K562 (cell line): Measurements from ENCODE around the gene ARHGEF1. TPM values are rescaled to one million over a fixed set of nuclear protein-coding genes. Genes with fewer than 3 reads are reported as not detected.

ENCODE experiments used
- BRCA1 ChIP-seq, 2 experiments: fragments of 450-650 bp in 1 of 2; sonication (generic) in 1 of 2; formaldehyde crosslinking in 1 of 2; IDR thresholded peaks; 2 replicates each; pipeline versions ENCODE4 v1.5.0 to v1.6.1; 2017 to 2020; ENCODE audit warnings: mild to moderate bottlenecking in 1 of 2, missing genetic modification reagents in 1 of 2
- CHD4 ChIP-seq: fragments of 200-600 bp; sonication (generic); IDR thresholded peaks from 3 replicates; pipeline ENCODE4 v1.6.1; 2012; ENCODE audit warnings: low read depth, mild to moderate bottlenecking, mixed read lengths, low read length, inconsistent platforms; ENCODE audit not compliant: insufficient read depth, insufficient replicate concordance, poor library complexity, severe bottlenecking
- CREB1 ChIP-seq, 2 experiments: sonication (generic) in 1 of 2; formaldehyde crosslinking in 1 of 2; IDR thresholded peaks; 2 replicates each; pipeline versions ENCODE4 v1.6.1 to v1.8.0; 2012 to 2022; ENCODE audit warnings: inconsistent platforms in 1 of 2, mild to moderate bottlenecking in 1 of 2, missing genetic modification reagents in 1 of 2, moderate library complexity in 1 of 2
- GABPA ChIP-seq: fragments of 200-800 bp; sonication (Bioruptor generic); conservative IDR thresholded peaks from 2 replicates; pipeline ENCODE4 v1.6.1; 2016; ENCODE audit warnings: low read depth, missing genetic modification characterization, missing compliant biosample characterization
- GATAD2B ChIP-seq: fragments of 450-650 bp; IDR thresholded peaks from 2 replicates; pipeline ENCODE4 v1.6.1; 2017; ENCODE audit warnings: mild to moderate bottlenecking, borderline replicate concordance
- KAT7 ChIP-seq: sonication (generic); formaldehyde crosslinking; IDR thresholded peaks from 2 replicates; pipeline ENCODE4 v1.8.0; 2022; ENCODE audit warnings: missing genetic modification reagents, mild to moderate bottlenecking, borderline replicate concordance
- LEF1 ChIP-seq: fragments of 450-650 bp; IDR thresholded peaks from 2 replicates; pipeline ENCODE4 v1.6.1; 2016; ENCODE audit warnings: mild to moderate bottlenecking
- MEIS2 ChIP-seq: fragments of 450-650 bp; IDR thresholded peaks from 2 replicates; pipeline ENCODE4 v1.6.1; 2014; ENCODE audit warnings: mild to moderate bottlenecking; ENCODE audit not compliant: partially characterized antibody
- NFIX ChIP-seq: fragments of 250-450 bp; sonication (Bioruptor Pico); IDR thresholded peaks from 2 replicates; pipeline ENCODE4 v1.4.0; 2020; ENCODE audit warnings: low read depth, mild to moderate bottlenecking, moderate library complexity
- NONO ChIP-seq, 2 experiments: fragments of 200-400 bp in 1 of 2; fragments of 450-650 bp in 1 of 2; formaldehyde crosslinking in 1 of 2; IDR thresholded peaks; 2 replicates each; pipeline ENCODE4 v1.6.1; 2017; ENCODE audit warnings: low read depth in 2 of 2, mild to moderate bottlenecking in 2 of 2, moderate library complexity in 2 of 2, low read length in 1 of 2
- NR2C2 ChIP-seq, 2 experiments: fragments of 200-800 bp in 1 of 2; sonication (Bioruptor generic) in 1 of 2; sonication (generic) in 1 of 2; formaldehyde crosslinking in 1 of 2; IDR thresholded peaks; 2 replicates each; pipeline versions ENCODE4 v1.6.1 to v1.8.0; 2016 to 2022; ENCODE audit warnings: mild to moderate bottlenecking in 1 of 2, missing compliant biosample characterization in 1 of 2, missing genetic modification characterization in 1 of 2, missing genetic modification reagents in 1 of 2
- RBM25 ChIP-seq: fragments of 200-400 bp; formaldehyde crosslinking; IDR thresholded peaks from 2 replicates; pipeline ENCODE4 v1.6.1; 2018; ENCODE audit warnings: low read length, low read depth, moderate library complexity; ENCODE audit not compliant: severe bottlenecking
- SIX5 ChIP-seq, 2 experiments: IDR thresholded peaks; 2 replicates each; pipeline ENCODE4 v1.6.1; 2011; ENCODE audit warnings: low read length in 2 of 2, borderline replicate concordance in 1 of 2, low read depth in 1 of 2, mild to moderate bottlenecking in 1 of 2, moderate library complexity in 1 of 2; ENCODE audit not compliant: insufficient read depth in 1 of 2
- SOX6 ChIP-seq: fragments of 450-650 bp; IDR thresholded peaks from 2 replicates; pipeline ENCODE4 v1.6.1; 2014; ENCODE audit warnings: mild to moderate bottlenecking
- ZNF3 ChIP-seq: fragments of 250-450 bp; sonication (Bioruptor Pico); IDR thresholded peaks from 2 replicates; pipeline ENCODE4 v1.5.0; 2021; ENCODE audit warnings: mild to moderate bottlenecking, moderate library complexity
- ZSCAN32 ChIP-seq: fragments of 450-650 bp; formaldehyde crosslinking; IDR thresholded peaks from 2 replicates; pipeline ENCODE4 v1.4.0; 2020; ENCODE audit warnings: mild to moderate bottlenecking, moderate library complexity
- polyA plus RNA-seq, 8 experiments: library from polyadenylated mRNA; depleted of rRNA in 4 of 8; stranded (reverse) in 5 of 8; unstranded in 3 of 8; fragments of >200 nt; fragmentation: Nextera tagmentation in 2 of 8; fragmentation: Illumina TruSeq in 1 of 8; extraction: Ambion mirVana in 2 of 8; extraction: Trizol in 1 of 8; gene quantifications; 2 replicates each; pipeline versions ENCODE4 v1.2.1 to v1.2.3, GENCODE V29; 2011 to 2014; ENCODE audit warnings: inconsistent platforms in 1 of 8, missing spikeins in 1 of 8
- total RNA-seq, 7 experiments: library from RNA; depleted of rRNA in 6 of 7; stranded (reverse); fragments of >200 nt in 6 of 7; fragmentation: Illumina TruSeq in 2 of 7; extraction: Trizol in 2 of 7; gene quantifications; 2 replicates each; pipeline versions ENCODE4 v1.2.1 to v1.2.3, GENCODE V29; 2011 to 2021; ENCODE audit warnings: low replicate concordance in 1 of 7
- TF ChIP-seq, protein P1 (sequence below), 2 experiments: fragments of 450-650 bp; IDR thresholded peaks; 2 replicates each; pipeline ENCODE4 v1.6.1; 2018; ENCODE audit warnings: mild to moderate bottlenecking in 2 of 2, low read depth in 1 of 2; ENCODE audit not compliant: partially characterized antibody in 2 of 2
- TF ChIP-seq, protein P2 (sequence below): fragments of 450-650 bp; IDR thresholded peaks from 2 replicates; pipeline ENCODE4 v1.6.1; 2016; ENCODE audit warnings: missing biosample characterization, missing genetic modification characterization
- TF ChIP-seq, protein P3 (sequence below): IDR thresholded peaks from 2 replicates; pipeline ENCODE4 v1.6.1; 2011; ENCODE audit not compliant: insufficient read length; ENCODE audit errors: extremely low read depth

Gene ARHGEF1
- total and polyA plus RNA-seq, 9 of the 15 experiments (the other 6 are each of a cell fraction or from before 2014, with no cell fraction given), result 1.9 to 149 (median 29.8) TPM

DNA sequence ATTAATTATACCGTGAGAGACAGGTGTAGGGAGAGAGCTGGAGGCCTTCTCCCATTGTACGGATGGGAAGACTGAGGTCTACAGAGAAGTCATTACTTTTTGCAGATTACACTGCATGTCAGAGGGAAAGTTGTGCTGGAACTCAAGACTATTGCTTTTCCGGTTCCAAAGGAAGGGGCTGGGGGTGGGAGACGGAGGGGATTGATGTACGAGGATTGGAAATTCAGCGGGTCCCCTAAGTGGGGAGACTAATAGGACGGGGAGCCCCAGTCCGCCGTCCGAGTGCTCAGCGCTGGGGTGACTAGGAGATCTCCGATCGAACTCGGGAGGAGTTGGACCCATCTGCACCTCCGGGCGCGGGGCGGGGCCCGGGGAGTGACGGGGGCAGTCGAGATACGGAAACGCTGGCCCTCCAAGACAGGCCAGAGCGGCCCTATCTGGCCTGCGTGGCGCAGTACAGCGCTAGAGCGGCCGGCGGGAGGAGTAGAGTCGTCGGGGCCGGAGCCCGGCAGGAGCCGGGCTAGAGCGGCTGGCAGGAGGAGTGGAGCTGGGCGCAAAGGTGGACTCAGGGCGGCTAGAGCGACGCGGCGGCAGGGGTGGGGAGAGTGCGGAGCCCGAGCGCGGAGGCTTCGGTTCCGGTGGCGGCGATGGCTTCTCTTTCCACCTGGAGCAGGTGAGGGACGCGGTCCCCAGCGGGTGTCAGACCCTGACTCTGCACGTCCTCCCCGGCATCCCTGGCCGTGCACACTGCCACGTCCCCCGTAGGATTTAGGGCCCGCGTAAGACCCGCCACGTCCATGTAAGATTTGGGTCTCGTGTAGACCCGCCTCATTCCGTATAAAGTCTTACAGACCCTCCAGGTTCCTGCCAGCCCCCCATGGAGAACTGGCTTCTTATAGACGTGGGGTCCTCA lies 1.1 kb downstream of the ARHGEF1 start (continued):
- TF ChIP-seq, protein P1, sequence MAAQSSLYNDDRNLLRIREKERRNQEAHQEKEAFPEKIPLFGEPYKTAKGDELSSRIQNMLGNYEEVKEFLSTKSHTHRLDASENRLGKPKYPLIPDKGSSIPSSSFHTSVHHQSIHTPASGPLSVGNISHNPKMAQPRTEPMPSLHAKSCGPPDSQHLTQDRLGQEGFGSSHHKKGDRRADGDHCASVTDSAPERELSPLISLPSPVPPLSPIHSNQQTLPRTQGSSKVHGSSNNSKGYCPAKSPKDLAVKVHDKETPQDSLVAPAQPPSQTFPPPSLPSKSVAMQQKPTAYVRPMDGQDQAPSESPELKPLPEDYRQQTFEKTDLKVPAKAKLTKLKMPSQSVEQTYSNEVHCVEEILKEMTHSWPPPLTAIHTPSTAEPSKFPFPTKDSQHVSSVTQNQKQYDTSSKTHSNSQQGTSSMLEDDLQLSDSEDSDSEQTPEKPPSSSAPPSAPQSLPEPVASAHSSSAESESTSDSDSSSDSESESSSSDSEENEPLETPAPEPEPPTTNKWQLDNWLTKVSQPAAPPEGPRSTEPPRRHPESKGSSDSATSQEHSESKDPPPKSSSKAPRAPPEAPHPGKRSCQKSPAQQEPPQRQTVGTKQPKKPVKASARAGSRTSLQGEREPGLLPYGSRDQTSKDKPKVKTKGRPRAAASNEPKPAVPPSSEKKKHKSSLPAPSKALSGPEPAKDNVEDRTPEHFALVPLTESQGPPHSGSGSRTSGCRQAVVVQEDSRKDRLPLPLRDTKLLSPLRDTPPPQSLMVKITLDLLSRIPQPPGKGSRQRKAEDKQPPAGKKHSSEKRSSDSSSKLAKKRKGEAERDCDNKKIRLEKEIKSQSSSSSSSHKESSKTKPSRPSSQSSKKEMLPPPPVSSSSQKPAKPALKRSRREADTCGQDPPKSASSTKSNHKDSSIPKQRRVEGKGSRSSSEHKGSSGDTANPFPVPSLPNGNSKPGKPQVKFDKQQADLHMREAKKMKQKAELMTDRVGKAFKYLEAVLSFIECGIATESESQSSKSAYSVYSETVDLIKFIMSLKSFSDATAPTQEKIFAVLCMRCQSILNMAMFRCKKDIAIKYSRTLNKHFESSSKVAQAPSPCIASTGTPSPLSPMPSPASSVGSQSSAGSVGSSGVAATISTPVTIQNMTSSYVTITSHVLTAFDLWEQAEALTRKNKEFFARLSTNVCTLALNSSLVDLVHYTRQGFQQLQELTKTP (IDR thresholded peaks at IDR 0.05; ENCODE audit: low read depth in 1 of 2, partially characterized antibody in 2 of 2), result peak in 1 of 2 experiments; percentile 56
- TF ChIP-seq KAT7 (CRISPR knock-in tag) (peak; percentile 15; the same call in 1 of the 2 replicates), NR2C2 (CRISPR knock-in tag; IDR thresholded peaks at IDR 0.05) (peak; percentile 25; the same call in 1 of the 2 replicates), NR2C2 (tag; IDR thresholded peaks at IDR 0.05) (peak; percentile 75; the same call in 1 of the 2 replicates), LEF1 (peak; percentile 26; the same call in 1 of the 2 replicates), SOX6 (peak; percentile 72), SIX5 (IDR thresholded peaks at IDR 0.05; ENCODE audit: borderline replicate concordance in 1 of 2, insufficient read depth in 1 of 2, low read depth in 1 of 2, low read length in 2 of 2) (peak; percentile 14 to 34; a peak in 1 of 4 replicates), MEIS2 (peak; percentile 34), NFIX (no peak), ZSCAN32 (CRISPR knock-in tag) (no peak), CHD4 (peak; percentile 100), NONO (IDR thresholded peaks at IDR 0.05; ENCODE audit: low read depth in 2 of 2, low read length in 1 of 2) (peak in 1 of 2 experiments; percentile 75; a peak in 1 of 4 replicates), BRCA1 (IDR thresholded peaks at IDR 0.05) (no peak), BRCA1 (CRISPR knock-in tag; IDR thresholded peaks at IDR 0.05) (no peak), GABPA (tag) (peak; percentile 84), RBM25 (peak; percentile 78), GATAD2B (peak; percentile 34; the same call in 1 of the 2 replicates), ZNF3 (peak; percentile 62; the same call in 1 of the 2 replicates), CREB1 (IDR thresholded peaks at IDR 0.05) (peak; percentile 48), CREB1 (CRISPR knock-in tag; IDR thresholded peaks at IDR 0.05) (peak; percentile 73; the same call in 1 of the 2 replicates)
- TF ChIP-seq, protein P2, sequence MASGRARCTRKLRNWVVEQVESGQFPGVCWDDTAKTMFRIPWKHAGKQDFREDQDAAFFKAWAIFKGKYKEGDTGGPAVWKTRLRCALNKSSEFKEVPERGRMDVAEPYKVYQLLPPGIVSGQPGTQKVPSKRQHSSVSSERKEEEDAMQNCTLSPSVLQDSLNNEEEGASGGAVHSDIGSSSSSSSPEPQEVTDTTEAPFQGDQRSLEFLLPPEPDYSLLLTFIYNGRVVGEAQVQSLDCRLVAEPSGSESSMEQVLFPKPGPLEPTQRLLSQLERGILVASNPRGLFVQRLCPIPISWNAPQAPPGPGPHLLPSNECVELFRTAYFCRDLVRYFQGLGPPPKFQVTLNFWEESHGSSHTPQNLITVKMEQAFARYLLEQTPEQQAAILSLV (tag), result 0 out of 2 replicates have a peak, but pooled peaks have one; percentile 11
- TF ChIP-seq, protein P3, sequence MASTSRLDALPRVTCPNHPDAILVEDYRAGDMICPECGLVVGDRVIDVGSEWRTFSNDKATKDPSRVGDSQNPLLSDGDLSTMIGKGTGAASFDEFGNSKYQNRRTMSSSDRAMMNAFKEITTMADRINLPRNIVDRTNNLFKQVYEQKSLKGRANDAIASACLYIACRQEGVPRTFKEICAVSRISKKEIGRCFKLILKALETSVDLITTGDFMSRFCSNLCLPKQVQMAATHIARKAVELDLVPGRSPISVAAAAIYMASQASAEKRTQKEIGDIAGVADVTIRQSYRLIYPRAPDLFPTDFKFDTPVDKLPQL, result no peak
